K562 (cell line): Measurements from ENCODE around the gene SP100. TPM values are rescaled to one million over a fixed set of nuclear protein-coding genes. Genes with fewer than 3 reads are reported as not detected.

Source experiments
- ATAC-seq: fragments of 200-7000 bp; cut with Tn5 transposase; 3 replicates; pipeline ENCODE4 v1.9.1; 2020; ENCODE audit warnings: moderate library complexity
- BruUV-seq: library from RNA; stranded (reverse); fragments of 400-500 nt; replicated peaks from 2 replicates; lab custom pipeline; 2021; lab: Mats Ljungman, UMichigan
- CTCF ChIA-PET: fragments of 300-600 bp; formaldehyde crosslinking; extraction: SDS; loops from one replicate; lab custom pipeline; 2021; ENCODE audit warnings: low intra/inter-chr PET ratio; lab: Yijun Ruan, JAX
- POLR2A ChIA-PET: fragments of 300-600, 350-650 bp; sonication (Branson Sonifier 250); formaldehyde crosslinking; extraction: SDS; loops from one replicate; lab custom pipeline; 2021; ENCODE audit warnings: antibody characterized with exemption, inconsistent platforms; lab: Yijun Ruan, JAX
- DNase-seq, 4 experiments: peaks; one replicate each; pipeline versions ENCODE4 v3.0.0 to v3.0.0-alpha.2; 2011 to 2018; ENCODE audit warnings: low spot score in 3 of 4, mixed read lengths in 3 of 4; ENCODE audit errors: extremely low read depth in 1 of 4
- FAIRE-seq: peaks from 2 replicates; lab custom pipeline; 2011; peaks lifted over from hg19 to GRCh38; lab: Jason Lieb, UNC
- H2AFZ ChIP-seq: 2 replicates; pipeline ENCODE4 v1.6.0; 2011; ENCODE audit warnings: low read depth, low read length, control low read depth, inconsistent platforms
- H3K27ac ChIP-seq: fragments of 200-600 bp; 3 replicates; pipeline ENCODE4 v1.8.0; 2011; ENCODE audit warnings: low read depth, mild to moderate bottlenecking, control low read depth, inconsistent platforms, low read length, moderate library complexity, mixed read lengths; ENCODE audit errors: extremely low read depth
- H3K27me3 ChIP-seq, 2 experiments: fragments of 300-600 bp in 1 of 2; 2 replicates in 1 of 2; 3 replicates in 1 of 2; pipeline versions ENCODE4 v1.6.0 to v1.8.0; 2011; ENCODE audit warnings: inconsistent platforms in 2 of 2, low read length in 2 of 2, mild to moderate bottlenecking in 1 of 2, mixed read lengths in 1 of 2, moderate library complexity in 1 of 2; ENCODE audit not compliant: control insufficient read depth in 2 of 2, insufficient read depth in 2 of 2
- H3K36me3 ChIP-seq: fragments of 300-600 bp; 3 replicates; pipeline ENCODE4 v1.8.0; 2011; ENCODE audit warnings: mild to moderate bottlenecking, low read length, inconsistent platforms; ENCODE audit not compliant: control insufficient read depth, insufficient read depth
- H3K4me1 ChIP-seq, 2 experiments: fragments of 200-600 bp in 1 of 2; replicated peaks in 1 of 2; 2 replicates in 1 of 2; 3 replicates in 1 of 2; pipeline versions ENCODE4 v1.5.1 to v1.8.0; 2011; ENCODE audit warnings: inconsistent platforms in 2 of 2, low read length in 2 of 2, mild to moderate bottlenecking in 1 of 2, mixed read lengths in 1 of 2, moderate library complexity in 1 of 2; ENCODE audit not compliant: control insufficient read depth in 2 of 2, insufficient read depth in 2 of 2
- H3K4me2 ChIP-seq: 2 replicates; pipeline ENCODE4 v1.6.1; 2011; ENCODE audit warnings: low read length, control low read depth, inconsistent platforms, mixed read lengths; ENCODE audit not compliant: insufficient read depth
- H3K4me3 ChIP-seq: fragments of 200-600 bp; sonication (generic), shearing (Covaris generic); 2 replicates; pipeline ENCODE4 v1.5.1; 2016; ENCODE audit warnings: control low read depth, inconsistent platforms
- H3K79me2 ChIP-seq: fragments of 200-600 bp; 3 replicates; pipeline ENCODE4 v1.8.0; 2011; ENCODE audit warnings: low read length, inconsistent platforms; ENCODE audit not compliant: control insufficient read depth, insufficient read depth
- H3K9ac ChIP-seq, 2 experiments: 2 replicates each; pipeline versions ENCODE4 v1.6.0 to v1.6.1; 2011; ENCODE audit warnings: low read depth in 2 of 2, low read length in 2 of 2, control low read depth in 1 of 2, inconsistent platforms in 1 of 2, mild to moderate bottlenecking in 1 of 2, mixed read lengths in 1 of 2; ENCODE audit not compliant: insufficient read depth in 1 of 2
- H3K9me1 ChIP-seq: one replicate; pipeline ENCODE4 v1.6.0; 2011; ENCODE audit warnings: inconsistent platforms, mild to moderate bottlenecking, low read length, moderate library complexity; ENCODE audit not compliant: control insufficient read depth, insufficient read depth
- H3K9me3 ChIP-seq: replicated peaks from 2 replicates; pipeline ENCODE4 v1.5.1; 2011; ENCODE audit warnings: low read depth, low read length, inconsistent platforms; ENCODE audit not compliant: control insufficient read depth, insufficient read depth
- H4K20me1 ChIP-seq: replicated peaks from 2 replicates; pipeline ENCODE4 v1.6.1; 2011; ENCODE audit warnings: low read length, inconsistent platforms, mixed read lengths; ENCODE audit not compliant: control insufficient read depth, insufficient read depth
- E2F1 ChIP-seq: sonication (generic); formaldehyde crosslinking; IDR thresholded peaks from 2 replicates; pipeline ENCODE4 v1.8.1; 2023; ENCODE audit warnings: mild to moderate bottlenecking, missing genetic modification reagents, moderate library complexity
- KAT8 ChIP-seq: fragments of 450-650 bp; IDR thresholded peaks from 2 replicates; pipeline ENCODE4 v1.6.1; 2016; ENCODE audit warnings: low read depth, mild to moderate bottlenecking
- KLF16 ChIP-seq: IDR thresholded peaks from 2 replicates; pipeline ENCODE4 v1.6.1; 2016; ENCODE audit warnings: antibody characterized with exemption
- MITF ChIP-seq: IDR thresholded peaks from 2 replicates; pipeline ENCODE4 v1.6.1; 2014; ENCODE audit warnings: antibody characterized with exemption
- NCOR1 ChIP-seq: fragments of 450-650 bp; IDR thresholded peaks from 2 replicates; pipeline ENCODE4 v1.6.1; 2016; ENCODE audit warnings: mild to moderate bottlenecking, moderate library complexity
- POLR2AphosphoS5 ChIP-seq: IDR thresholded peaks from 2 replicates; pipeline ENCODE4 v1.6.1; 2011; ENCODE audit warnings: mild to moderate bottlenecking, low read depth, low read length, moderate library complexity; ENCODE audit not compliant: control insufficient read depth, insufficient read depth
- PREB ChIP-seq: sonication (generic); formaldehyde crosslinking; IDR thresholded peaks from 2 replicates; pipeline ENCODE4 v1.8.1; 2023; ENCODE audit warnings: mild to moderate bottlenecking, missing genetic modification reagents
- RCOR1 ChIP-seq, 2 experiments: IDR thresholded peaks; 2 replicates each; pipeline ENCODE4 v1.6.1; 2012; ENCODE audit warnings: low read depth in 2 of 2, low read length in 2 of 2, borderline replicate concordance in 1 of 2, improper control_type of control experiment in 1 of 2
- TAF7 ChIP-seq: fragments of 450-650 bp; IDR thresholded peaks from 2 replicates; pipeline ENCODE4 v1.6.1; 2016; ENCODE audit warnings: missing genetic modification characterization, missing compliant biosample characterization
- TEAD1 ChIP-seq, 2 experiments: fragments of 450-650 bp in 1 of 2; sonication (generic) in 1 of 2; formaldehyde crosslinking; IDR thresholded peaks; 2 replicates each; pipeline versions ENCODE4 v1.4.0 to v1.8.0; 2020 to 2022; ENCODE audit warnings: mild to moderate bottlenecking in 2 of 2, missing genetic modification reagents in 1 of 2
- ZFP1 ChIP-seq: fragments of 450-650 bp; formaldehyde crosslinking; IDR thresholded peaks from 2 replicates; pipeline ENCODE4 v1.4.0; 2020; ENCODE audit warnings: mild to moderate bottlenecking, mixed read lengths
- ZKSCAN3 ChIP-seq: fragments of 250-450 bp; sonication (Bioruptor Pico); IDR thresholded peaks from 2 replicates; pipeline ENCODE4 v1.4.0; 2020
- ZNF143 ChIP-seq: sonication (generic); formaldehyde crosslinking; IDR thresholded peaks from 2 replicates; pipeline ENCODE4 v1.9.0; 2022; ENCODE audit warnings: mild to moderate bottlenecking, missing genetic modification reagents
- ZNF354B ChIP-seq: fragments of 250-450 bp; sonication (Bioruptor Pico); IDR thresholded peaks from 2 replicates; pipeline ENCODE4 v1.4.0; 2020
- ZNF398 ChIP-seq: fragments of 250-450 bp; sonication (Bioruptor Pico); IDR thresholded peaks from 2 replicates; pipeline ENCODE4 v1.8.0; 2021; ENCODE audit warnings: moderate library complexity, mild to moderate bottlenecking, inconsistent platforms
- ZNF512 ChIP-seq: IDR thresholded peaks from 2 replicates; pipeline ENCODE4 v1.6.1; 2016; ENCODE audit warnings: missing genetic modification characterization, missing compliant biosample characterization
- WGBS: fragments of 100-300 bp; shearing (Covaris generic); methylation state at CpG from one replicate; pipeline ENCODE4 v1.1.6; 2016; ENCODE audit warnings: low coverage, mixed read lengths; ENCODE audit not compliant: insufficient coverage; ENCODE audit errors: missing lambda C conversion rate; 5-methylcytosine and 5-hydroxymethylcytosine counted together
- in situ Hi-C: fragments of 300-500 bp; cut with MboI; formaldehyde crosslinking; loops from 4 replicates; pipeline ENCODE4 v1.15.0; 2018; ENCODE audit warnings: inconsistent platforms, mixed read lengths
- intact Hi-C: fragments of 100-400 bp; cut with micrococcal nuclease; formaldehyde crosslinking; loops from 2 replicates; pipeline ENCODE4 v1.14.2; 2022
- polyA plus RNA-seq, 8 experiments: library from polyadenylated mRNA; depleted of rRNA in 4 of 8; stranded (reverse) in 5 of 8; unstranded in 3 of 8; fragments of >200 nt; fragmentation: Nextera tagmentation in 2 of 8; fragmentation: Illumina TruSeq in 1 of 8; extraction: Ambion mirVana in 2 of 8; extraction: Trizol in 1 of 8; gene quantifications; 2 replicates each; pipeline versions ENCODE4 v1.2.1 to v1.2.3, GENCODE V29; 2011 to 2014; ENCODE audit warnings: inconsistent platforms in 1 of 8, missing spikeins in 1 of 8
- total RNA-seq, 7 experiments: library from RNA; depleted of rRNA in 6 of 7; stranded (reverse); fragments of >200 nt in 6 of 7; fragmentation: Illumina TruSeq in 2 of 7; extraction: Trizol in 2 of 7; gene quantifications; 2 replicates each; pipeline versions ENCODE4 v1.2.1 to v1.2.3, GENCODE V29; 2011 to 2021; ENCODE audit warnings: low replicate concordance in 1 of 7

SP100 gene
- total and polyA plus RNA-seq, 9 of the 15 experiments (the other 6 are each of a cell fraction or from before 2014, with no cell fraction given): 19.2 to 39.2 (median 34.6) TPM

GRCh38 chr2:230494980-230495379 is 79.0 kb downstream of the SP100 start (continued):
- TF ChIP-seq E2F1 (CRISPR knock-in tag): no peak
- TF ChIP-seq POLR2AphosphoS5: no peak
- no peak for TF ChIP-seq ZFP1 (CRISPR knock-in tag)

- no peaks in the 10 kb centered on the region for H4K20me1 ChIP-seq
- ChIA-PET CTCF (no interaction called here), POLR2A (no interaction called here)
- intact Hi-C loops (no loop called here), in situ Hi-C loops (no loop called here)
- ATAC-seq (no peak), DNase-seq (no peak), FAIRE-seq (no peak)
- no peaks in the 10 kb centered on the region for H3K9me1 ChIP-seq
- no peaks in the 10 kb centered on the region for H3K9me3 ChIP-seq
- no peaks in the 10 kb centered on the region for H3K4me1 ChIP-seq
- H3K9ac ChIP-seq: no peak overlapping the region
- no peak overlapping the region for H2AFZ ChIP-seq
- H3K36me3 ChIP-seq: no peaks in the 10 kb centered on the region
- WGBS: 20% methylated on average over 3 of the region's 3 CpGs
- no TSS peak for BruUV-seq
- H3K4me2 ChIP-seq: no peak overlapping the region
- H3K4me3 ChIP-seq: no peak overlapping the region
- H3K27me3 ChIP-seq: no peaks in the 10 kb centered on the region
- H3K27ac ChIP-seq: no peak overlapping the region
- H3K79me2 ChIP-seq: no peaks in the 10 kb centered on the region
- TF ChIP-seq ZKSCAN3 (CRISPR knock-in tag): no peak
- no peak for TF ChIP-seq TAF7 (tag)
- TF ChIP-seq PREB (CRISPR knock-in tag): no peak
- no peak for TF ChIP-seq RCOR1 (IDR thresholded peaks at IDR 0.05; ENCODE audit: borderline replicate concordance in 1 of 2, low read depth in 2 of 2, low read length in 2 of 2)
- no peak for TF ChIP-seq MITF
- TF ChIP-seq KLF16: no peak
- TF ChIP-seq KAT8: no peak
- TF ChIP-seq ZNF354B: no peak
- no peak for TF ChIP-seq NCOR1
- TF ChIP-seq ZNF143: no peak
- TF ChIP-seq ZNF512: no peak
- no peak for TF ChIP-seq TEAD1 (CRISPR knock-in tag; IDR thresholded peaks at IDR 0.05)
- TF ChIP-seq ZNF398: no peak
Observed at GRCh38 chr2:230496891-230497290, 80.9 kb downstream of the SP100 start.
